Neural cell (in vitro differentiated cells): Measurements from ENCODE around the gene SH3BGRL2. TPM values are rescaled to one million over a fixed set of nuclear protein-coding genes. Genes with fewer than 3 reads are reported as not detected.

Experiments used
- H2AFZ ChIP-seq: fragments of 200-600, 300-800 bp; sonication (generic), shearing (Covaris generic); 2 replicates; pipeline ENCODE4 v1.6.0; 2014; ENCODE audit warnings: low read depth, mild to moderate bottlenecking, antibody characterized with exemption, low read length, moderate library complexity
- H3F3A ChIP-seq: fragments of 200-600 bp; shearing (Covaris generic); 2 replicates; pipeline ENCODE4 v1.6.1; 2016; ENCODE audit warnings: mild to moderate bottlenecking, moderate library complexity, mixed read lengths, antibody characterized with exemption, low read length; ENCODE audit not compliant: insufficient read depth, poor library complexity, severe bottlenecking
- H3K27ac ChIP-seq: fragments of 200-600, 300-800 bp; sonication (generic), shearing (Covaris generic); 2 replicates; pipeline ENCODE4 v1.5.1; 2014; ENCODE audit warnings: mild to moderate bottlenecking, low read length, moderate library complexity
- H3K27me3 ChIP-seq: fragments of 300-800, 200-600 bp; sonication (generic), shearing (Covaris generic); 2 replicates; pipeline ENCODE4 v1.6.0; 2014; ENCODE audit warnings: mild to moderate bottlenecking, low read depth, low read length, moderate library complexity; ENCODE audit not compliant: insufficient read depth
- H3K36me3 ChIP-seq: fragments of 300-800, 200-600 bp; sonication (generic), shearing (Covaris generic); 2 replicates; pipeline ENCODE4 v1.5.1; 2014; ENCODE audit warnings: mild to moderate bottlenecking, antibody characterized with exemption, low read length, moderate library complexity; ENCODE audit not compliant: insufficient read depth
- H3K4me2 ChIP-seq: fragments of 300-800, 200-600 bp; sonication (generic), shearing (Covaris generic); 2 replicates; pipeline ENCODE4 v1.6.0; 2014; ENCODE audit warnings: mild to moderate bottlenecking, low read length
- H3K4me3 ChIP-seq: fragments of 300-800, 200-600 bp; sonication (generic), shearing (Covaris generic); 2 replicates; pipeline ENCODE4 v1.5.1; 2014; ENCODE audit warnings: mild to moderate bottlenecking, low read length, moderate library complexity
- H3K79me2 ChIP-seq: fragments of 200-600 bp; shearing (Covaris generic); replicated peaks from 2 replicates; pipeline ENCODE4 v1.6.0; 2014; ENCODE audit warnings: mild to moderate bottlenecking, low read length, moderate library complexity; ENCODE audit not compliant: insufficient read depth
- H3K9ac ChIP-seq: fragments of 300-800, 200-600 bp; sonication (generic), shearing (Covaris generic); 2 replicates; pipeline ENCODE4 v1.6.1; 2016; ENCODE audit warnings: mild to moderate bottlenecking, low read length, mixed read lengths
- H3K9me2 ChIP-seq: fragments of 200-600 bp; shearing (Covaris generic); 2 replicates; pipeline ENCODE4 v1.6.1; 2016; ENCODE audit warnings: mild to moderate bottlenecking, low read length, mixed read lengths; ENCODE audit not compliant: insufficient read depth
- H3K9me3 ChIP-seq: fragments of 200-600, 300-800 bp; sonication (generic), shearing (Covaris generic); 2 replicates; pipeline ENCODE4 v1.6.1; 2016; ENCODE audit warnings: mild to moderate bottlenecking, mixed run types, low read length, moderate library complexity, mixed read lengths
- H4K20me1 ChIP-seq: fragments of 200-600 bp; shearing (Covaris generic); 2 replicates; pipeline ENCODE4 v1.6.1; 2016; ENCODE audit warnings: mild to moderate bottlenecking, mixed run types; ENCODE audit not compliant: insufficient read depth
- EP300 ChIP-seq: fragments of 450-650 bp; conservative IDR thresholded peaks from 2 replicates; pipeline ENCODE4 v1.6.1; 2014; ENCODE audit warnings: antibody characterized with exemption, mild to moderate bottlenecking, moderate library complexity; ENCODE audit not compliant: poor library complexity, severe bottlenecking
- EZH2 ChIP-seq: fragments of 200-600, 300-800 bp; shearing (Covaris generic), sonication (generic); IDR thresholded peaks from 2 replicates; pipeline ENCODE4 v1.6.1; 2014; ENCODE audit warnings: antibody characterized with exemption, low read length, borderline replicate concordance, mild to moderate bottlenecking; ENCODE audit not compliant: insufficient read depth, poor library complexity, severe bottlenecking
- MXI1 ChIP-seq: fragments of 450-650 bp; conservative IDR thresholded peaks from 2 replicates; pipeline ENCODE4 v1.6.1; 2014; ENCODE audit warnings: antibody characterized with exemption, mild to moderate bottlenecking; ENCODE audit not compliant: poor library complexity, severe bottlenecking
- POLR2AphosphoS5 ChIP-seq: IDR thresholded peaks from 2 replicates; pipeline ENCODE4 v1.6.1; 2012
- RAD21 ChIP-seq: fragments of 450-650 bp; conservative IDR thresholded peaks from 2 replicates; pipeline ENCODE4 v1.6.1; 2014; ENCODE audit warnings: antibody characterized with exemption, mild to moderate bottlenecking, moderate library complexity
- REST ChIP-seq: IDR thresholded peaks from 2 replicates; pipeline ENCODE4 v1.6.1; 2012; ENCODE audit warnings: borderline replicate concordance
- SMC3 ChIP-seq: fragments of 450-650 bp; conservative IDR thresholded peaks from 2 replicates; pipeline ENCODE4 v1.6.1; 2014; ENCODE audit warnings: antibody characterized with exemption, mild to moderate bottlenecking, moderate library complexity; ENCODE audit not compliant: poor library complexity
- TAF1 ChIP-seq: IDR thresholded peaks from 2 replicates; pipeline ENCODE4 v1.6.1; 2012; ENCODE audit warnings: low read depth
- polyA plus RNA-seq: library from polyadenylated mRNA; depleted of rRNA; stranded (reverse); fragments of >200 nt; gene quantifications from 2 replicates; pipeline ENCODE4 v1.2.3, GENCODE V29; 2014
- TF ChIP-seq, protein P1 (sequence below): fragments of 450-650 bp; IDR thresholded peaks from 2 replicates; pipeline ENCODE4 v1.5.1; 2014; ENCODE audit warnings: antibody characterized with exemption, mild to moderate bottlenecking, moderate library complexity; ENCODE audit not compliant: poor library complexity, severe bottlenecking

The SH3BGRL2 gene
- polyA plus RNA-seq, 1 donor from 2014 or later = 25.3 TPM

DNA sequence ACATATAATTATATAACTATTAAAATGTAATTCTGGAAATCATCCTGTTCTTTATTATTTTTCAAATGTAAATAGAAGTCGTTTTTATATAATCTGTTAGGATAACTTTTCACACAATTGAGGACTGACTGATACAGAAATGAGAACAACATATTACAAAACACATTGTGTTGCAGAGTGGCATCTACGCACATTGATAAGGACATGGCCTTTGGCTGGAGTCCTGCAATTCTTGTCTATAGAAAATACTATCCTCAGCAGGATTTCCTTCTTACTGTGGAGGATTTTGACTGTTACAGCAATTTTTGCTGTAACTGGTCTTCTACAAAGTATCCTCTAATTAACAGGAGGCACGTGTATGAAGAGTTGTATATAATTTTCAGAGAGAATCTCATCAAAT lies 19.8 kb downstream of the SH3BGRL2 start:
- no peaks in the 10 kb centered on the region for H3F3A ChIP-seq
- H3K9me3 ChIP-seq = no peaks in the 10 kb centered on the region
- H3K9ac ChIP-seq = no peak overlapping the region
- H2AFZ ChIP-seq = no peak overlapping the region
- no peak overlapping the region for H3K27ac ChIP-seq
- H3K4me2 ChIP-seq = no peak overlapping the region
- no peaks in the 10 kb centered on the region for H3K27me3 ChIP-seq
- H3K79me2 ChIP-seq = peaks cover 9% of the 10 kb centered on the region
- no peaks in the 10 kb centered on the region for H3K36me3 ChIP-seq
- H3K9me2 ChIP-seq = no peaks in the 10 kb centered on the region
- TF ChIP-seq, protein P1, sequence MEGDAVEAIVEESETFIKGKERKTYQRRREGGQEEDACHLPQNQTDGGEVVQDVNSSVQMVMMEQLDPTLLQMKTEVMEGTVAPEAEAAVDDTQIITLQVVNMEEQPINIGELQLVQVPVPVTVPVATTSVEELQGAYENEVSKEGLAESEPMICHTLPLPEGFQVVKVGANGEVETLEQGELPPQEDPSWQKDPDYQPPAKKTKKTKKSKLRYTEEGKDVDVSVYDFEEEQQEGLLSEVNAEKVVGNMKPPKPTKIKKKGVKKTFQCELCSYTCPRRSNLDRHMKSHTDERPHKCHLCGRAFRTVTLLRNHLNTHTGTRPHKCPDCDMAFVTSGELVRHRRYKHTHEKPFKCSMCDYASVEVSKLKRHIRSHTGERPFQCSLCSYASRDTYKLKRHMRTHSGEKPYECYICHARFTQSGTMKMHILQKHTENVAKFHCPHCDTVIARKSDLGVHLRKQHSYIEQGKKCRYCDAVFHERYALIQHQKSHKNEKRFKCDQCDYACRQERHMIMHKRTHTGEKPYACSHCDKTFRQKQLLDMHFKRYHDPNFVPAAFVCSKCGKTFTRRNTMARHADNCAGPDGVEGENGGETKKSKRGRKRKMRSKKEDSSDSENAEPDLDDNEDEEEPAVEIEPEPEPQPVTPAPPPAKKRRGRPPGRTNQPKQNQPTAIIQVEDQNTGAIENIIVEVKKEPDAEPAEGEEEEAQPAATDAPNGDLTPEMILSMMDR = no peak
- TF ChIP-seq RAD21 (no peak), MXI1 (no peak), REST (no peak), POLR2AphosphoS5 (no peak), TAF1 (no peak), SMC3 (no peak), EZH2 (no peak), EP300 (no peak)
- H3K4me3 ChIP-seq = no peak overlapping the region
- H4K20me1 ChIP-seq = peaks cover 3% of the 10 kb centered on the region

DNA sequence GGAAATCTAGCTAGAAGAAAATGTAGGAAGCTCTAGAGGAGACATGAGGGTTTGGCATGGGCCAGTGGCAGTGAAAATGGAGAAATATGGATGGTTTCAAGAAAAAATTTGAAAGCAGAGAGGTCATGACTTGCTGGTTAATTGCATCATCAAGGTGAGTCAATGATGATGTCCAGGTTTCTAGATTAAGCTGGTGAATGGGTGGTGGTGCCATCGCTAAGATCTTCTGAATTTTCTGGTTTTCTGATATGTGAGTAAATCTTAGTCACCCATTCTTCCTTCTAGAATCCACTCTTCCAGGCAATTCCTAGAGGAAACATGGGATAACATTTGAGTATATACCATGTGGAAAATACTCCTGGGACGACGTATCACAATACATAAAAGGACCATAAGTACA lies 25.0 kb downstream of the SH3BGRL2 start:
- H3K4me3 ChIP-seq = no peak overlapping the region
- no peak overlapping the region for H3K4me2 ChIP-seq
- no peaks in the 10 kb centered on the region for H3K27me3 ChIP-seq
- peaks cover 3% of the 10 kb centered on the region for H4K20me1 ChIP-seq
- H2AFZ ChIP-seq = no peak overlapping the region
- H3F3A ChIP-seq = no peaks in the 10 kb centered on the region
- H3K36me3 ChIP-seq = no peaks in the 10 kb centered on the region
- no peaks in the 10 kb centered on the region for H3K9me3 ChIP-seq
- no peak overlapping the region for H3K27ac ChIP-seq
- no peak overlapping the region for H3K9ac ChIP-seq
- no peaks in the 10 kb centered on the region for H3K9me2 ChIP-seq
- H3K79me2 ChIP-seq = peaks cover 9% of the 10 kb centered on the region
- TF ChIP-seq RAD21 (no peak), EP300 (no peak), REST (no peak), SMC3 (no peak), MXI1 (no peak), EZH2 (no peak), TAF1 (no peak), POLR2AphosphoS5 (no peak)
- TF ChIP-seq, protein P1 = no peak
